PC-9 (cell line): ENCODE data around the gene MOB3B. TPM values are rescaled to one million over a fixed set of nuclear protein-coding genes. Genes with fewer than 3 reads are reported as not detected.
A peak's percentile ranks its signal among the peaks of the same experiment; 100 is the strongest.

ENCODE experiments used
- BruUV-seq: library from RNA; stranded (reverse); fragments of 400-500 nt; replicated peaks from 2 replicates; lab custom pipeline; 2021; lab: Mats Ljungman, UMichigan
- CTCF ChIA-PET: fragments of 300-600 bp; sonication (Branson Sonifier 250); formaldehyde crosslinking; loops from one replicate; lab custom pipeline; 2022; ENCODE audit warnings: antibody characterized with exemption; lab: Charles Lee
- POLR2A ChIA-PET: fragments of 300-600 bp; sonication (Branson Sonifier 250); formaldehyde crosslinking; loops from one replicate; lab custom pipeline; 2022; ENCODE audit warnings: antibody characterized with exemption; ENCODE audit not compliant: unreplicated experiment; lab: Charles Lee
- DNase-seq, 2 experiments: peaks; one replicate each; pipeline versions ENCODE4 v3.0.0 to v3.0.0-alpha.2; 2015 to 2022; ENCODE audit warnings: mixed read lengths in 1 of 2
- H2AFZ ChIP-seq: fragments of 200-600 bp; sonication (generic); 2 replicates; pipeline ENCODE4 v1.8.1; 2017; ENCODE audit warnings: antibody characterized with exemption
- H3F3A ChIP-seq: fragments of 200-600 bp; sonication (generic); 2 replicates; pipeline ENCODE4 v1.8.1; 2017; ENCODE audit warnings: antibody characterized with exemption, mild to moderate bottlenecking, low read depth; ENCODE audit not compliant: insufficient read depth
- H3K27ac ChIP-seq: fragments of 200-600 bp; sonication (generic); 2 replicates; pipeline ENCODE4 v1.6.1; 2016; ENCODE audit warnings: mixed run types
- H3K27me3 ChIP-seq: fragments of 200-600 bp; sonication (generic); 2 replicates; pipeline ENCODE4 v1.6.1; 2016; ENCODE audit warnings: low read depth, mixed run types; ENCODE audit not compliant: insufficient read depth
- H3K36me3 ChIP-seq: fragments of 200-600 bp; sonication (generic); 2 replicates; pipeline ENCODE4 v1.6.1; 2016; ENCODE audit warnings: low read depth, mixed run types
- H3K4me1 ChIP-seq: fragments of 200-600 bp; sonication (generic); replicated peaks from 2 replicates; pipeline ENCODE4 v1.6.1; 2016; ENCODE audit warnings: mixed run types; ENCODE audit not compliant: insufficient read depth
- H3K4me2 ChIP-seq: fragments of 200-600 bp; sonication (generic); 2 replicates; pipeline ENCODE4 v1.6.1; 2017; ENCODE audit warnings: mixed run types
- H3K4me3 ChIP-seq: fragments of 200-600 bp; sonication (generic); 2 replicates; pipeline ENCODE4 v1.6.1; 2016; ENCODE audit warnings: mixed run types
- H3K79me2 ChIP-seq: fragments of 200-600 bp; sonication (generic); 2 replicates; pipeline ENCODE4 v1.6.1; 2017; ENCODE audit warnings: low read depth, mixed run types
- H3K9me2 ChIP-seq: fragments of 200-600 bp; sonication (generic); 2 replicates; pipeline ENCODE4 v1.8.1; 2017; ENCODE audit warnings: mild to moderate bottlenecking; ENCODE audit not compliant: insufficient read depth
- H3K9me3 ChIP-seq: fragments of 200-600 bp; sonication (generic); 2 replicates; pipeline ENCODE4 v1.8.1; 2016; ENCODE audit warnings: low read depth; ENCODE audit not compliant: insufficient read depth
- H4K20me1 ChIP-seq: fragments of 200-600 bp; sonication (generic); 2 replicates; pipeline ENCODE4 v1.8.1; 2017; ENCODE audit not compliant: insufficient read depth
- CTCF ChIP-seq: fragments of 200-600 bp; sonication (generic); conservative IDR thresholded peaks from 2 replicates; pipeline ENCODE4 v1.6.1; 2017; ENCODE audit warnings: mixed run types, antibody characterized with exemption, mild to moderate bottlenecking, moderate library complexity
- EZH2 ChIP-seq: fragments of 200-600 bp; sonication (generic); IDR thresholded peaks from 2 replicates; pipeline ENCODE4 v1.8.0; 2017; ENCODE audit warnings: antibody characterized with exemption, low read depth
- intact Hi-C: fragments of 100-400 bp; cut with micrococcal nuclease; formaldehyde crosslinking; loops from one replicate; pipeline ENCODE4 v1.10.0; 2022; ENCODE audit not compliant: unreplicated experiment
- total RNA-seq: library from RNA; stranded (reverse); gene quantifications from 2 replicates; pipeline ENCODE4 v1.2.3, GENCODE V29; 2021

Gene MOB3B
- total RNA-seq, 1 experiment from 2014 or later, result 4.4 TPM

GRCh38 chr9:27506981-27507380 lies 22.6 kb downstream of the MOB3B start:
- POLR2A ChIA-PET, result no interaction called here
- H4K20me1 ChIP-seq, result no peaks in the 10 kb centered on the region
- no peaks in the 10 kb centered on the region; the same call in 1 of the 2 replicates for H3K4me1 ChIP-seq
- H2AFZ ChIP-seq, result no peak overlapping the region
- H3K79me2 ChIP-seq, result no peaks in the 10 kb centered on the region
- H3K27me3 ChIP-seq, result no peaks in the 10 kb centered on the region
- intact Hi-C loops, result no loop called here
- H3K4me3 ChIP-seq, result no peak overlapping the region
- H3K27ac ChIP-seq, result no peak overlapping the region
- BruUV-seq, result no TSS peak
- no peak for DNase-seq
- no peaks in the 10 kb centered on the region for H3K9me3 ChIP-seq
- no peak overlapping the region for H3K4me2 ChIP-seq
- H3F3A ChIP-seq, result no peaks in the 10 kb centered on the region
- TF ChIP-seq EZH2 (no peak), CTCF (no peak)
- CTCF ChIA-PET, result no interaction called here
- H3K9me2 ChIP-seq, result no peaks in the 10 kb centered on the region
- no peaks in the 10 kb centered on the region for H3K36me3 ChIP-seq

GRCh38 chr9:27505744-27506161 lies 23.9 kb downstream of the MOB3B start:
- no peaks in the 10 kb centered on the region for H3F3A ChIP-seq
- TF ChIP-seq CTCF, result no peak
- TF ChIP-seq EZH2, result no peak
- ChIA-PET POLR2A (no interaction called here), CTCF (interaction anchor here (1.0 kb wide), 1 partner anchor 10 kb away, joined by 3 read pairs; no protein-coding TSS in a partner anchor)
- H3K4me3 ChIP-seq, result no peak overlapping the region
- no peaks in the 10 kb centered on the region; the same call in 1 of the 2 replicates for H3K4me1 ChIP-seq
- H2AFZ ChIP-seq, result no peak overlapping the region
- BruUV-seq, result no TSS peak
- no peaks in the 10 kb centered on the region for H3K27me3 ChIP-seq
- H4K20me1 ChIP-seq, result no peaks in the 10 kb centered on the region
- DNase-seq, result peak in 1 of 2 experiments; percentile 1
- no peak overlapping the region for H3K4me2 ChIP-seq
- no peaks in the 10 kb centered on the region for H3K36me3 ChIP-seq
- intact Hi-C loops, result no loop called here
- H3K9me3 ChIP-seq, result no peaks in the 10 kb centered on the region
- no peak overlapping the region for H3K27ac ChIP-seq
- no peaks in the 10 kb centered on the region for H3K79me2 ChIP-seq
- H3K9me2 ChIP-seq, result no peaks in the 10 kb centered on the region

DNA sequence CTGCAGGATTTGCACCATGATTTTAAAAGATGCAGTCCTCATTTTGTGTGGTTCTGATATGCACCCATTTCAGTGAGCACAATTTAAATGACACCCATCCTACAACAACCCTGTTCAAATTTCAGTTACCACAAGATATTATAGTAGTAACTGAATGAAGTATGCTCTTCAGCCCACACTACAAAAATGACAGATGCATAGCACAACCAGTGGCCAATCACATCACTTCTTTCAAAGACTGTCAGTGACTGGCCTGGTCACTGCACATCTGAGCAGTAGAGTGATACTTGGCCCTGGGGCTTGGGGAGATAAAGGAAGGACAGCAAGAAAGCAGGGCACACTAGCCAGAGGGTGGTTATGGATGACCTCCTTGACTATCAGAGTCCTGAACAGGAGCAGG lies 25.4 kb downstream of the MOB3B start:
- H4K20me1 ChIP-seq, result no peaks in the 10 kb centered on the region
- H3K36me3 ChIP-seq, result no peaks in the 10 kb centered on the region
- DNase-seq, result no peak
- H3K4me2 ChIP-seq, result no peak overlapping the region
- no peaks in the 10 kb centered on the region for H3K27me3 ChIP-seq
- BruUV-seq, result no TSS peak
- intact Hi-C loops, result no loop called here
- H3K4me3 ChIP-seq, result no peak overlapping the region
- TF ChIP-seq CTCF (no peak), EZH2 (no peak)
- no peak overlapping the region for H2AFZ ChIP-seq
- no peaks in the 10 kb centered on the region for H3K79me2 ChIP-seq
- CTCF ChIA-PET, result no interaction called here
- POLR2A ChIA-PET, result no interaction called here
- no peaks in the 10 kb centered on the region for H3K9me3 ChIP-seq
- no peaks in the 10 kb centered on the region for H3F3A ChIP-seq
- H3K27ac ChIP-seq, result no peak overlapping the region
- no peaks in the 10 kb centered on the region; the same call in 1 of the 2 replicates for H3K4me1 ChIP-seq
- H3K9me2 ChIP-seq, result no peaks in the 10 kb centered on the region
